HepG2 (cell line): ENCODE measurements around the gene RHBDL1. TPM values are rescaled to one million over a fixed set of nuclear protein-coding genes. Genes with fewer than 3 reads are reported as not detected.
A peak's percentile ranks its signal among the peaks of the same experiment; 100 is the strongest.

Source experiments
- CREM ChIP-seq, 2 experiments: sonication (generic) in 1 of 2; formaldehyde crosslinking in 1 of 2; IDR thresholded peaks; 2 replicates each; pipeline versions ENCODE4 v1.4.0 to v1.6.1; 2016 to 2020; ENCODE audit warnings: antibody characterized with exemption in 1 of 2, mild to moderate bottlenecking in 1 of 2, missing genetic modification reagents in 1 of 2
- NFYB ChIP-seq: sonication (generic); formaldehyde crosslinking; IDR thresholded peaks from 2 replicates; pipeline ENCODE4 v1.4.0; 2020; ENCODE audit warnings: missing genetic modification reagents
- PCBP1 ChIP-seq: fragments of 200-400 bp; formaldehyde crosslinking; IDR thresholded peaks from 2 replicates; pipeline ENCODE4 v1.6.1; 2017; ENCODE audit warnings: mild to moderate bottlenecking, low read depth, low read length, borderline replicate concordance
- RXRA ChIP-seq: sonication (generic); formaldehyde crosslinking; IDR thresholded peaks from 2 replicates; pipeline ENCODE4 v1.5.1; 2020; ENCODE audit warnings: missing genetic modification reagents
- SALL2 ChIP-seq: sonication (generic); formaldehyde crosslinking; IDR thresholded peaks from 2 replicates; pipeline ENCODE4 v1.8.1; 2023; ENCODE audit warnings: mild to moderate bottlenecking, missing genetic modification reagents, inconsistent platforms
- SMAD1 ChIP-seq: sonication (generic); formaldehyde crosslinking; IDR thresholded peaks from 2 replicates; pipeline ENCODE4 v1.4.0; 2020; ENCODE audit warnings: missing genetic modification reagents, low read depth, mild to moderate bottlenecking, borderline replicate concordance
- SNAI1 ChIP-seq: sonication (generic); formaldehyde crosslinking; IDR thresholded peaks from 2 replicates; pipeline ENCODE4 v1.5.0; 2020; ENCODE audit warnings: mild to moderate bottlenecking, missing genetic modification reagents, borderline replicate concordance
- SRY ChIP-seq: sonication (generic); formaldehyde crosslinking; IDR thresholded peaks from 2 replicates; pipeline ENCODE4 v1.8.0; 2022; ENCODE audit warnings: mild to moderate bottlenecking, missing genetic modification reagents
- ZEB1 ChIP-seq: IDR thresholded peaks from 2 replicates; pipeline ENCODE4 v1.6.1; 2012; ENCODE audit warnings: mild to moderate bottlenecking, low read depth, inconsistent platforms; ENCODE audit not compliant: insufficient replicate concordance
- ZIK1 ChIP-seq: sonication (generic); formaldehyde crosslinking; IDR thresholded peaks from 2 replicates; pipeline ENCODE4 v1.5.0; 2020; ENCODE audit warnings: mild to moderate bottlenecking, low read depth, missing genetic modification reagents, borderline replicate concordance
- ZNF431 ChIP-seq: sonication (generic); formaldehyde crosslinking; IDR thresholded peaks from 2 replicates; pipeline ENCODE4 v1.9.0; 2022; ENCODE audit warnings: missing genetic modification reagents, low read depth, mild to moderate bottlenecking, borderline replicate concordance
- ZNF543 ChIP-seq: sonication (generic); formaldehyde crosslinking; IDR thresholded peaks from 2 replicates; pipeline ENCODE4 v1.4.0; 2020; ENCODE audit warnings: mild to moderate bottlenecking, missing genetic modification reagents
- ZSCAN29 ChIP-seq: sonication (generic); formaldehyde crosslinking; conservative IDR thresholded peaks from 2 replicates; pipeline ENCODE4 v1.4.0; 2020; ENCODE audit warnings: mild to moderate bottlenecking, missing genetic modification reagents
- polyA plus RNA-seq, 8 experiments: library from polyadenylated mRNA; depleted of rRNA in 3 of 8; stranded (reverse) in 7 of 8; unstranded in 1 of 8; fragments of >200 nt; fragmentation: Illumina TruSeq in 4 of 8; extraction: Trizol in 4 of 8; gene quantifications; 2 replicates each; pipeline versions ENCODE4 v1.2.1 to v1.2.3, GENCODE V29; 2011 to 2016; ENCODE audit warnings: low read depth in 4 of 8, missing spikeins in 1 of 8, mixed read lengths in 1 of 8; ENCODE audit not compliant: insufficient read depth in 1 of 8
- total RNA-seq, 5 experiments: library from RNA; depleted of rRNA; stranded (reverse); fragments of >200 nt; fragmentation: Illumina TruSeq; extraction: Trizol; gene quantifications; 2 replicates each; pipeline ENCODE4 v1.2.3, GENCODE V29; 2016; ENCODE audit warnings: low read depth in 1 of 5
- TF ChIP-seq, protein P1 (sequence below): sonication (generic); formaldehyde crosslinking; conservative IDR thresholded peaks from 2 replicates; pipeline ENCODE4 v1.8.0; 2022; ENCODE audit warnings: low read depth, missing genetic modification reagents
- TF ChIP-seq, protein P2 (sequence below), 2 experiments: fragments of 450-650 bp in 1 of 2; sonication (generic) in 1 of 2; formaldehyde crosslinking; IDR thresholded peaks; 2 replicates each; pipeline versions ENCODE4 v1.5.0 to v1.8.0; 2020 to 2022; ENCODE audit warnings: mild to moderate bottlenecking in 1 of 2, missing genetic modification reagents in 1 of 2
- TF ChIP-seq, protein P3 (sequence below): IDR thresholded peaks from 2 replicates; pipeline ENCODE4 v1.6.1; 2016; ENCODE audit warnings: control low read depth
- TF ChIP-seq, protein P4 (sequence below), 2 experiments: sonication (generic) in 1 of 2; formaldehyde crosslinking in 1 of 2; IDR thresholded peaks; 2 replicates each; pipeline versions ENCODE4 v1.6.1 to v1.9.0; 2014 to 2022; ENCODE audit warnings: antibody characterized with exemption in 1 of 2, borderline replicate concordance in 1 of 2, inconsistent platforms in 1 of 2, low read depth in 1 of 2, missing genetic modification reagents in 1 of 2

The RHBDL1 gene
- total and polyA plus RNA-seq, 2 of the 13 experiments (the other 11 are each of a cell fraction or from before 2014, with no cell fraction given), result 1.8 to 3.8 TPM

DNA sequence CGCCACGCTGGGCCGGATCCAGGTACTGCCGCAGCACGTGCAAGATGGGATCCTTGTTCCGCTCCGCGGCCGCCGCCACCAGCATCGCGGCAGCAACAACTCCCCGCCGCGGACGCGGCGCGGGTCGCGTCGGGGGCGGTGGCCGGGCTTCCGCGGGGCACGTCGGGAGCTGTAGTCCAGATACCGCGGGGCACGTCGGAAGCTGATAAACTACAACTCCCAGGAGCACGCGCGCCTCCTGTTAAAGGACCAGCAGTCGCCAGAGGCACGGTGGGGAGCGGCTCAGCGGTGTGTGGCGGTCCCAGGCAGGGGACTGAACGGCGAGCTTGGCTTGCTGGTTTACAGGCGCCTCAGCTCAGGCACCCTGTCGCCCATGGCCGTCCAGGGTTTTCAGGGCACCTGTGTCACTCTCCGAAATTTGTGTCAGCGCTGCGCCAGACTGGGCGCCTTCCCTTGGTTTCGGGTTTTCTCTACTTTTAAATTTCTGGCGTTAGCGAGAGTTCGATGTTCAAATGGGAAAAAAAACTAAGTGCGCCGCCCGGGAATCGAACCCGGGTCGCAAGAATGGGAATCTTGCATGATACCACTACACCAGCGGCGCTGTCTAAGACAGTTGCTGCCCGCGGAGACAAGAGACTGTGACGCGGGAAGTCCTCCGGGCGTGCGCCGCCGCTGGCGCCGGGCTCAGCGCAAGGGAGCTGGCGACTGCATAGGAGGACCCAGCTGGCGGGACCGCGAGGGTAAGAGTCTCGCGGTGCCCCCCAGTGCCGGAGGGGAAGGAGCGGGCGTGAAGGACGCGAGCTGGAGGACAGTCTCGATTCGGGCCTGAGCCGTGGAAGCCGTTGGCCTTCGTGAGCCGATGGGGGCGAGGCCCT lies 39.0 kb upstream of the RHBDL1 start, which contains the start of gene METTL26 (continued):
- TF ChIP-seq SNAI1 (CRISPR knock-in tag), result 0 out of 2 replicates have a peak, but pooled peaks have one; percentile 66
- peak; percentile 28; the same call in 1 of the 2 replicates for TF ChIP-seq ZIK1 (CRISPR knock-in tag)
- TF ChIP-seq ZSCAN29 (CRISPR knock-in tag), result no peak; the same call in 1 of the 2 replicates
- TF ChIP-seq RXRA (CRISPR knock-in tag), result 0 out of 2 replicates have a peak, but pooled peaks have one; percentile 19
- peak; percentile 12; the same call in 1 of the 2 replicates for TF ChIP-seq SALL2 (CRISPR knock-in tag)
- TF ChIP-seq, protein P1, sequence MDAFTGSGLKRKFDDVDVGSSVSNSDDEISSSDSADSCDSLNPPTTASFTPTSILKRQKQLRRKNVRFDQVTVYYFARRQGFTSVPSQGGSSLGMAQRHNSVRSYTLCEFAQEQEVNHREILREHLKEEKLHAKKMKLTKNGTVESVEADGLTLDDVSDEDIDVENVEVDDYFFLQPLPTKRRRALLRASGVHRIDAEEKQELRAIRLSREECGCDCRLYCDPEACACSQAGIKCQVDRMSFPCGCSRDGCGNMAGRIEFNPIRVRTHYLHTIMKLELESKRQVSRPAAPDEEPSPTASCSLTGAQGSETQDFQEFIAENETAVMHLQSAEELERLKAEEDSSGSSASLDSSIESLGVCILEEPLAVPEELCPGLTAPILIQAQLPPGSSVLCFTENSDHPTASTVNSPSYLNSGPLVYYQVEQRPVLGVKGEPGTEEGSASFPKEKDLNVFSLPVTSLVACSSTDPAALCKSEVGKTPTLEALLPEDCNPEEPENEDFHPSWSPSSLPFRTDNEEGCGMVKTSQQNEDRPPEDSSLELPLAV, result no peak
- TF ChIP-seq, protein P2, sequence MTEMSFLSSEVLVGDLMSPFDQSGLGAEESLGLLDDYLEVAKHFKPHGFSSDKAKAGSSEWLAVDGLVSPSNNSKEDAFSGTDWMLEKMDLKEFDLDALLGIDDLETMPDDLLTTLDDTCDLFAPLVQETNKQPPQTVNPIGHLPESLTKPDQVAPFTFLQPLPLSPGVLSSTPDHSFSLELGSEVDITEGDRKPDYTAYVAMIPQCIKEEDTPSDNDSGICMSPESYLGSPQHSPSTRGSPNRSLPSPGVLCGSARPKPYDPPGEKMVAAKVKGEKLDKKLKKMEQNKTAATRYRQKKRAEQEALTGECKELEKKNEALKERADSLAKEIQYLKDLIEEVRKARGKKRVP (CRISPR knock-in tag; IDR thresholded peaks at IDR 0.05), result peak in 1 of 2 experiments; percentile 73; a peak in 1 of 4 replicates
- TF ChIP-seq, protein P3, sequence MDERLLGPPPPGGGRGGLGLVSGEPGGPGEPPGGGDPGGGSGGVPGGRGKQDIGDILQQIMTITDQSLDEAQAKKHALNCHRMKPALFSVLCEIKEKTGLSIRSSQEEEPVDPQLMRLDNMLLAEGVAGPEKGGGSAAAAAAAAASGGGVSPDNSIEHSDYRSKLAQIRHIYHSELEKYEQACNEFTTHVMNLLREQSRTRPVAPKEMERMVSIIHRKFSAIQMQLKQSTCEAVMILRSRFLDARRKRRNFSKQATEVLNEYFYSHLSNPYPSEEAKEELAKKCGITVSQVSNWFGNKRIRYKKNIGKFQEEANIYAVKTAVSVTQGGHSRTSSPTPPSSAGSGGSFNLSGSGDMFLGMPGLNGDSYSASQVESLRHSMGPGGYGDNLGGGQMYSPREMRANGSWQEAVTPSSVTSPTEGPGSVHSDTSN (CRISPR knock-in tag), result no peak
- TF ChIP-seq PCBP1, result no peak
- TF ChIP-seq ZNF543 (CRISPR knock-in tag), result peak; percentile 85; the same call in 1 of the 2 replicates
- TF ChIP-seq SMAD1 (CRISPR knock-in tag), result 0 out of 2 replicates have a peak, but pooled peaks have one; percentile 35
- TF ChIP-seq ZEB1, result peak; percentile 72
- TF ChIP-seq, protein P4, sequence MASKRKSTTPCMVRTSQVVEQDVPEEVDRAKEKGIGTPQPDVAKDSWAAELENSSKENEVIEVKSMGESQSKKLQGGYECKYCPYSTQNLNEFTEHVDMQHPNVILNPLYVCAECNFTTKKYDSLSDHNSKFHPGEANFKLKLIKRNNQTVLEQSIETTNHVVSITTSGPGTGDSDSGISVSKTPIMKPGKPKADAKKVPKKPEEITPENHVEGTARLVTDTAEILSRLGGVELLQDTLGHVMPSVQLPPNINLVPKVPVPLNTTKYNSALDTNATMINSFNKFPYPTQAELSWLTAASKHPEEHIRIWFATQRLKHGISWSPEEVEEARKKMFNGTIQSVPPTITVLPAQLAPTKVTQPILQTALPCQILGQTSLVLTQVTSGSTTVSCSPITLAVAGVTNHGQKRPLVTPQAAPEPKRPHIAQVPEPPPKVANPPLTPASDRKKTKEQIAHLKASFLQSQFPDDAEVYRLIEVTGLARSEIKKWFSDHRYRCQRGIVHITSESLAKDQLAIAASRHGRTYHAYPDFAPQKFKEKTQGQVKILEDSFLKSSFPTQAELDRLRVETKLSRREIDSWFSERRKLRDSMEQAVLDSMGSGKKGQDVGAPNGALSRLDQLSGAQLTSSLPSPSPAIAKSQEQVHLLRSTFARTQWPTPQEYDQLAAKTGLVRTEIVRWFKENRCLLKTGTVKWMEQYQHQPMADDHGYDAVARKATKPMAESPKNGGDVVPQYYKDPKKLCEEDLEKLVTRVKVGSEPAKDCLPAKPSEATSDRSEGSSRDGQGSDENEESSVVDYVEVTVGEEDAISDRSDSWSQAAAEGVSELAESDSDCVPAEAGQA (IDR thresholded peaks at IDR 0.05; ENCODE audit: low read depth), result peak; percentile 41
- TF ChIP-seq, protein P4 (CRISPR knock-in tag; IDR thresholded peaks at IDR 0.05; ENCODE audit: borderline replicate concordance), result no peak; the same call in 1 of the 2 replicates
- TF ChIP-seq SRY (CRISPR knock-in tag), result no peak
- no peak for TF ChIP-seq NFYB (CRISPR knock-in tag)
- peak; percentile 57; the same call in 1 of the 2 replicates for TF ChIP-seq ZNF431 (CRISPR knock-in tag)
- TF ChIP-seq CREM (IDR thresholded peaks at IDR 0.05), result peak; percentile 83
- no peak for TF ChIP-seq CREM (CRISPR knock-in tag; IDR thresholded peaks at IDR 0.05)
